MCF 10A (cell line): ENCODE results near the gene STRAP. TPM values are rescaled to one million over a fixed set of nuclear protein-coding genes. Genes with fewer than 3 reads are reported as not detected.
"Not testable (repeated sequence)": the region's sequence is repeated elsewhere in the genome, so short reads cannot be mapped to it uniquely, and the experiment has no call there.

ENCODE experiments used
- BruUV-seq: library from RNA; stranded (reverse); fragments of 400-500 nt; replicated peaks from 2 replicates; lab custom pipeline; 2021; lab: Mats Ljungman, UMichigan
- CTCF ChIA-PET: fragments of 300-600 bp; sonication (Branson Sonifier 250); formaldehyde crosslinking; extraction: SDS; loops from one replicate; lab custom pipeline; 2021; ENCODE audit warnings: antibody characterized with exemption, inconsistent platforms; lab: Yijun Ruan, JAX
- POLR2A ChIA-PET: fragments of 300-600, 350-650 bp; sonication (Branson Sonifier 250); formaldehyde crosslinking; extraction: SDS; loops from one replicate; lab custom pipeline; 2020; ENCODE audit warnings: antibody characterized with exemption, inconsistent platforms; lab: Yijun Ruan, JAX
- DNase-seq: peaks from one replicate; pipeline ENCODE4 v3.0.0-alpha.2; 2018; ENCODE audit not compliant: unreplicated experiment
- H3K27ac Mint-ChIP-seq: one replicate; pipeline ENCODE4 v1.8.0; 2022; ENCODE audit warnings: mild to moderate bottlenecking, low read depth, mixed read lengths; ENCODE audit not compliant: unreplicated experiment
- H3K27me3 Mint-ChIP-seq: one replicate; pipeline ENCODE4 v1.8.0; 2022; ENCODE audit warnings: mixed read lengths; ENCODE audit not compliant: insufficient read depth, unreplicated experiment
- H3K36me3 Mint-ChIP-seq: one replicate; pipeline ENCODE4 v1.8.0; 2022; ENCODE audit warnings: mild to moderate bottlenecking, moderate library complexity, mixed read lengths; ENCODE audit not compliant: insufficient read depth, unreplicated experiment
- H3K4me1 Mint-ChIP-seq: one replicate; pipeline ENCODE4 v1.8.0; 2022; ENCODE audit warnings: mixed read lengths; ENCODE audit not compliant: insufficient read depth, unreplicated experiment
- H3K4me3 Mint-ChIP-seq: one replicate; pipeline ENCODE4 v1.8.0; 2022; ENCODE audit warnings: mild to moderate bottlenecking, moderate library complexity, mixed read lengths; ENCODE audit not compliant: unreplicated experiment
- H3K9me3 Mint-ChIP-seq: one replicate; pipeline ENCODE4 v1.8.0; 2022; ENCODE audit warnings: mixed read lengths; ENCODE audit not compliant: unreplicated experiment
- CTCF ChIP-seq: fragments of 200-600 bp; IDR thresholded peaks from one replicate; pipeline ENCODE4 v1.8.0; 2022; ENCODE audit warnings: antibody characterized with exemption, mild to moderate bottlenecking; ENCODE audit not compliant: unreplicated experiment
- intact Hi-C: fragments of 100-400 bp; cut with micrococcal nuclease; formaldehyde crosslinking; loops from 2 replicates; pipeline ENCODE4 v1.14.1; 2022
- total RNA-seq: library from RNA; stranded (reverse); gene quantifications from 2 replicates; pipeline ENCODE4 v1.2.3, GENCODE V29; 2022

Gene STRAP
- total RNA-seq, 1 experiment from 2014 or later, result 233 TPM

DNA sequence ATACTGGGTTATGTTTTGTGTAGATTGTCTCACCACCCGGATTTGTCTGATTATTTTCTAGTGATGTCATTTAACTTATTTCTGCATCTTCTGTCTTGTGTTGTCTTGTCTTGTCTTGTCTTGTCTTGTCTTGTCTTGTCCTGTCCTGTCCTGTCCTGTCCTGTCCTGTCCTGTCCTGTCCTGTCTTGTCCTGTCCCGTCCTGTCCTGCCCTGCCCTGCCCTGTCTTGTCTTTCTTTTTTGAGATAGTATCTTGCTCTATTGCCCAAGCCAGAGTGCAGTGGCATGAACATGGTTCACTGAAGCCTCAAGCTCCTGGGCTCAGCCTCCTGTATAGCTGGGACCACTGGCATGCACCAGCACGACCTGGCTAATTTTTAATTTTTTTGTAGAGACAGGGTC is 54.6 kb downstream of the STRAP start:
- no peak for TF ChIP-seq CTCF
- Mint-ChIP-seq H3K27ac (peak overlapping the region; percentile 75), H3K4me1 (peaks cover 14% of the 10 kb centered on the region), H3K9me3 (peaks cover 6% of the 10 kb centered on the region), H3K36me3 (peaks cover 17% of the 10 kb centered on the region), H3K4me3 (no peak overlapping the region), H3K27me3 (no peaks in the 10 kb centered on the region)
- DNase-seq, result no peak
- BruUV-seq, result no TSS peak
- intact Hi-C loops, result no loop called here
- ChIA-PET POLR2A (no interaction called here), CTCF (interaction anchor here (0.7 kb wide), 3 partner anchors 136 to 1236 kb away, joined by 3 read pairs; no protein-coding TSS in a partner anchor)

DNA sequence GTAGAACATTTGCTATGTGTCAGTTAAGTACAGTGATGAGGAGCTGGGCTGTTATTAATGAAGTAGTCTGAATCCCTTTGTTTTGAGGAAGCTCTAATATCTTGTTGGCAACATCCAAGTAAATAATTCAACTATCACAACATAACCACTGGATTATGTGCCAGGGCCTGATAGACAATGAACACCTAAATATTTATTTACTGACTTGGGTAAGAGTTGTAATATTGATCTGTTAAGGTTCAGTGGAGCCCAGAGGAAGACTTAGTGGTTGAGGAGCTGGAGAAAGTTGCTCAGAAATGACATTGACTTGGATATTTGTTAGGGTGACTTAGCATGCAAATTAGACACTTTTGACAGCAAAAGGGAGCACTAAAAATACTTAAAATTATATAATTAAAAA is 55.7 kb downstream of the STRAP start:
- Mint-ChIP-seq H3K4me3 (no peak overlapping the region), H3K4me1 (peaks cover 12% of the 10 kb centered on the region), H3K27me3 (no peaks in the 10 kb centered on the region), H3K9me3 (peaks cover 6% of the 10 kb centered on the region), H3K36me3 (peaks cover 21% of the 10 kb centered on the region), H3K27ac (no peak overlapping the region)
- POLR2A ChIA-PET, result interaction anchor here (1.2 to 1.3 kb wide), 2 partner anchors 9 to 25 kb away, joined by 3 to 5 read pairs; no protein-coding TSS in a partner anchor
- CTCF ChIA-PET, result no interaction called here
- no peak for TF ChIP-seq CTCF
- no TSS peak for BruUV-seq
- no peak for DNase-seq
- intact Hi-C loops, result no loop called here

DNA sequence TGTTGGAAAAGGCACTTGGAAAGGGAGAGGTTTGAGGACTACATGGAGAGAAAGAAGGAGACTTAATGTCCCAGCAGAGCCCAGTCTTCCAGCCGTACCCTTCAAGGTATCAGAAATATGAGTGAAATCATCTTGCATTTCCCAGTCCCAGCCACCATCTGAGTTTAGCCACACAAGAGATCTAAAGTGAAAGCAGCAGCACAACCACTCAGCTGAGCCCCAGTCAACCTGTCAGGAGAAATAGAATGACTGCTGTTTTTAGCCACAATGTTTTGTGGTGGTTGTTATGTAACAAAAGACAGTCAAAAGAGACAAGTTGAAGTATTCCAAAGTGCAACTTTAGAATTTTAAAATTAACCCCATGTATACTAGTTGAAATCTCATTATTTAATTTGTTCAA is 56.9 kb downstream of the STRAP start:
- ChIA-PET CTCF (interaction anchor here (0.8 to 1.4 kb wide), 2 partner anchors 10 to 26 kb away, joined by 3 read pairs; no protein-coding TSS in a partner anchor), POLR2A (interaction anchor here (0.6 kb wide), 1 partner anchor 292 kb away, joined by 3 read pairs; no protein-coding TSS in a partner anchor)
- Mint-ChIP-seq H3K4me3 (no peak overlapping the region), H3K27ac (no peak overlapping the region), H3K27me3 (no peaks in the 10 kb centered on the region), H3K9me3 (peaks cover 6% of the 10 kb centered on the region), H3K4me1 (peaks cover 12% of the 10 kb centered on the region), H3K36me3 (peaks cover 11% of the 10 kb centered on the region)
- intact Hi-C loops, result no loop called here
- no TSS peak for BruUV-seq
- DNase-seq, result no peak
- TF ChIP-seq CTCF, result no peak

DNA sequence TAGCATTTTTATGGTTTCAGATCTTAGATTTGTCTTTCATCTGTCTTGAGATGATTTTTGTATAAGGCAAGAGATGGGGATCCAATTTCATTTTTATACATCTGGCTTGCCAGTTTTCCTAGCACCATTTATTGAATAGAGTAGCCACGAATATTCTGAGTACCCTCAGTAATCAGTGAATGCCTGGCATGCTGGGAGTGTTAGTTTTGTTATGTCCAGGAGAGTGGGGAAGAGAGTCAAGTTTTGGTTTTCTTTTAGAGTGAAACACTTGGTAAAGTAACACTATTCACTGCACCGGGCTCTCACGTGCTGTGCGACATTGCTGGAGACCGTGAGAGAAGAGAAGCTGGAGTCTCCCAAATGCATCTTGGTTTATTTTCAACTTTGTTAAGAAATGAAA is 60.3 kb downstream of the STRAP start:
- Mint-ChIP-seq H3K27me3 (no peaks in the 10 kb centered on the region), H3K9me3 (peaks cover 19% of the 10 kb centered on the region), H3K4me1 (peaks cover 3% of the 10 kb centered on the region), H3K36me3 (peaks cover 11% of the 10 kb centered on the region), H3K4me3 (no peak overlapping the region), H3K27ac (no peak overlapping the region)
- no peak for TF ChIP-seq CTCF
- POLR2A ChIA-PET, result no interaction called here
- intact Hi-C loops, result no loop called here
- no peak for DNase-seq
- BruUV-seq, result no TSS peak
- CTCF ChIA-PET, result interaction anchor here (1.5 kb wide), 1 partner anchor 43 kb away, joined by 3 read pairs; no protein-coding TSS in a partner anchor

DNA sequence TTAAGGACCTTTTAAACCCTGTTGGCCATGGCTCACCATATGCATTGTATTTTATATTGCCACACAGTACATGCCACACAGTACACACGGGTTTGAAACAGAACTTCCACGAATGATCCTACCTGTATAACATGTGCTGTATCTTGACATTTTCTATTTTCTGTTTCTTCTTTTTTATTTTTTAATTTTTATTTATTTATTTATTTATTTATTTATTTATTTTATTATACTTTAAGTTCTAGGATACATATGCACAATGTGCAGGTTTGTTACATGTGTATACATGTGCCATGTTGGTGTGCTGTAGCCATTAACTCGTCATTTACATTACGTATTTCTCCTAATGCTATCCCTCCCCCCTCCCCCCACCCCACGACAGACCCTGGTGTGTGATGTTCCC is 61.3 kb downstream of the STRAP start:
- intact Hi-C loops, BruUV-seq, H3K4me3 Mint-ChIP-seq, CTCF ChIA-PET, H3K27ac Mint-ChIP-seq, POLR2A ChIA-PET, H3K4me1 Mint-ChIP-seq, DNase-seq, H3K27me3 Mint-ChIP-seq: not testable (repeated sequence)
- peaks cover 19% of the 10 kb centered on the region for H3K9me3 Mint-ChIP-seq
- H3K36me3 Mint-ChIP-seq, result peaks cover 11% of the 10 kb centered on the region

- POLR2A ChIA-PET, result interaction anchor here (1.0 kb wide), 1 partner anchor 10 kb away, joined by 3 read pairs; no protein-coding TSS in a partner anchor
- H3K4me3 Mint-ChIP-seq, H3K36me3 Mint-ChIP-seq, H3K4me1 Mint-ChIP-seq, DNase-seq, H3K27me3 Mint-ChIP-seq, intact Hi-C loops, BruUV-seq, H3K27ac Mint-ChIP-seq: not testable (repeated sequence)
- H3K9me3 Mint-ChIP-seq, result peaks cover 20% of the 10 kb centered on the region
- CTCF ChIA-PET, result interaction anchor here (0.6 kb wide), 1 partner anchor 27 kb away, joined by 4 read pairs; no protein-coding TSS in a partner anchor
These were observed 66.3 kb downstream of the STRAP start for GRCh38 chr12:15948461-15948860.
